ENCODE data around the gene VWA8.

Gene VWA8

DNA sequence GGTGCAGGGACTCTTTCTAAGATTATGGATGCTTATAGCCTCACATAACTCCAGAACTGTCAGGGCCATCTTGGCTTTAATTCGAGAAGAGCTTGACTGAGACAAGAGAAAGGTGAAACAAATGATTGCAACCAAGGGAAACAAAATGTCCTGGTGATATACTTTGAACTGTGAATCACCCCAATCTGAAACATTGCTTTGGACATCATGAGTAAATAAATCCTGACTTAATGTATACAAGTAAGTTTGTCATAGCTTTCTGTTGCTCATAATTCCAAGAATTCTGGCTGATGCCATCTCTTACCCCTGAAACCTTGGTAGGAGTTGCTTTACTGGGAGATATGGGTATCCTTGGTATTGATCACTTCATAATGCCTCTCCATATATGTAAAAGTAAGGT lies 5.8 kb upstream of the VWA8 start:
- Histone ChIP-seq H3F3A (ENCODE audit: control insufficient read depth, insufficient read depth) (no peaks in the 10 kb centered on the region), H3K79me2 (ENCODE audit: control insufficient read depth, low read length) (no peaks in the 10 kb centered on the region), H3K9me3 (ENCODE audit: control insufficient read depth, insufficient read depth, low read length) (no peaks in the 10 kb centered on the region), H3K4me3 (ENCODE audit: low read length) (no peak overlapping the region), H3K4me1 (ENCODE audit: control insufficient read depth, low read length) (peaks cover 4% of the 10 kb centered on the region), H4K20me1 (ENCODE audit: control insufficient read depth, insufficient read depth, low read depth, low read length) (no peaks in the 10 kb centered on the region), H3K9me2 (replicated peaks; ENCODE audit: control insufficient read depth, low read length) (no peaks in the 10 kb centered on the region), H3K27ac (ENCODE audit: low read depth, low read length) (no peak overlapping the region), H3K4me2 (ENCODE audit: low read length) (no peak overlapping the region), H3K36me3 (ENCODE audit: control insufficient read depth, low read length) (no peaks in the 10 kb centered on the region), H3K27me3 (ENCODE audit: control insufficient read depth, low read length) (no peaks in the 10 kb centered on the region)
- TF ChIP-seq, protein P1, sequence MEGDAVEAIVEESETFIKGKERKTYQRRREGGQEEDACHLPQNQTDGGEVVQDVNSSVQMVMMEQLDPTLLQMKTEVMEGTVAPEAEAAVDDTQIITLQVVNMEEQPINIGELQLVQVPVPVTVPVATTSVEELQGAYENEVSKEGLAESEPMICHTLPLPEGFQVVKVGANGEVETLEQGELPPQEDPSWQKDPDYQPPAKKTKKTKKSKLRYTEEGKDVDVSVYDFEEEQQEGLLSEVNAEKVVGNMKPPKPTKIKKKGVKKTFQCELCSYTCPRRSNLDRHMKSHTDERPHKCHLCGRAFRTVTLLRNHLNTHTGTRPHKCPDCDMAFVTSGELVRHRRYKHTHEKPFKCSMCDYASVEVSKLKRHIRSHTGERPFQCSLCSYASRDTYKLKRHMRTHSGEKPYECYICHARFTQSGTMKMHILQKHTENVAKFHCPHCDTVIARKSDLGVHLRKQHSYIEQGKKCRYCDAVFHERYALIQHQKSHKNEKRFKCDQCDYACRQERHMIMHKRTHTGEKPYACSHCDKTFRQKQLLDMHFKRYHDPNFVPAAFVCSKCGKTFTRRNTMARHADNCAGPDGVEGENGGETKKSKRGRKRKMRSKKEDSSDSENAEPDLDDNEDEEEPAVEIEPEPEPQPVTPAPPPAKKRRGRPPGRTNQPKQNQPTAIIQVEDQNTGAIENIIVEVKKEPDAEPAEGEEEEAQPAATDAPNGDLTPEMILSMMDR (IDR thresholded peaks at IDR 0.05; ENCODE audit: low read depth, low read length, poor library complexity, severe bottlenecking): no peak
- TF ChIP-seq EZH2phosphoT487 (IDR thresholded peaks at IDR 0.05; ENCODE audit: borderline replicate concordance, low read length): no peak

DNA sequence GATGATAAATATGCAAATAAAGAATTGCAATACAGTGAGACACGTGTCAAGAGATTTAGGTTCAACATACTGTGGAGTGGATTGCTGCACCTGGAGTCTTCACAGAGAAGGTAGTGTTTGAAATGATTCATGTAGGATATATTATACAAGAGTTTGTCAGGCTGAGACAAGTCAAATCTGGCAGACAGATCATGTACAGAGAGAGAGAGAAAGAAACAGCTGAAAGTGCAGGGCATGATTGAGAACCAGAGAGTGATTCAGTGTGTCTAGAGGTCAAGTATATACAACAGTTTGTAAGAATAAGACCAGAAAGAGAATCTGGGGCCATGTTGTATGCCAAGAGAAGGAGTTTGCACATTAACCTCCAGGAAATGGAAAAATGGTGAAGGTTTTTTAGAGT lies 2.1 kb upstream of the VWA8 start:
- Histone ChIP-seq H3K9me3 (ENCODE audit: control insufficient read depth, insufficient read depth, low read length) (no peaks in the 10 kb centered on the region), H3K36me3 (ENCODE audit: control insufficient read depth, low read length) (no peaks in the 10 kb centered on the region), H3F3A (ENCODE audit: control insufficient read depth, insufficient read depth) (no peaks in the 10 kb centered on the region), H3K9me2 (replicated peaks; ENCODE audit: control insufficient read depth, low read length) (no peaks in the 10 kb centered on the region), H3K4me2 (ENCODE audit: low read length) (no peak overlapping the region), H3K4me3 (ENCODE audit: low read length) (no peak overlapping the region), H4K20me1 (ENCODE audit: control insufficient read depth, insufficient read depth, low read depth, low read length) (no peaks in the 10 kb centered on the region), H3K4me1 (ENCODE audit: control insufficient read depth, low read length) (peaks cover 27% of the 10 kb centered on the region), H3K27ac (ENCODE audit: low read depth, low read length) (no peak overlapping the region), H3K79me2 (ENCODE audit: control insufficient read depth, low read length) (peaks cover 27% of the 10 kb centered on the region), H3K27me3 (ENCODE audit: control insufficient read depth, low read length) (no peaks in the 10 kb centered on the region)
- TF ChIP-seq, protein P1 (IDR thresholded peaks at IDR 0.05; ENCODE audit: low read depth, low read length, poor library complexity, severe bottlenecking): no peak
- no peak for TF ChIP-seq EZH2phosphoT487 (IDR thresholded peaks at IDR 0.05; ENCODE audit: borderline replicate concordance, low read length)

DNA sequence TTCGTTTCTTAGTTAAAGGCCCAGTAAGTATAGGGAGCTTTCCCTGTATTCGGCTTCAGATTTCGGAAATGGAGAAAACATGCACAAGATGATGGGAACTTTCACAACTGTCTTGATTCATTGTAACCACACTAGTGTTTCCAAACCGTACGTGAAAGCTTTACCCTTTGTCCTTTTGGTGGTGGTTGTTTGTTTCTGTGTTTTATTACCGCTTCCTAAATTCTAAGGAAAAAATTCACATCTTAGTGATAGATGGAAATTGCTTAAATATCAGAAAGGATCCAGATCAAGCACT lies 504 bp upstream of the VWA8 start:
- Histone ChIP-seq H3K9me3 (ENCODE audit: control insufficient read depth, insufficient read depth, low read length) (no peaks in the 10 kb centered on the region), H3F3A (ENCODE audit: control insufficient read depth, insufficient read depth) (no peaks in the 10 kb centered on the region), H3K4me2 (ENCODE audit: low read length) (peak overlapping the region; percentile 81), H4K20me1 (ENCODE audit: control insufficient read depth, insufficient read depth, low read depth, low read length) (no peaks in the 10 kb centered on the region), H3K27me3 (ENCODE audit: control insufficient read depth, low read length) (no peaks in the 10 kb centered on the region), H3K9me2 (replicated peaks; ENCODE audit: control insufficient read depth, low read length) (no peaks in the 10 kb centered on the region), H3K79me2 (ENCODE audit: control insufficient read depth, low read length) (peaks cover 40% of the 10 kb centered on the region), H3K4me3 (ENCODE audit: low read length) (peak overlapping the region; percentile 82), H3K36me3 (ENCODE audit: control insufficient read depth, low read length) (no peaks in the 10 kb centered on the region), H3K27ac (ENCODE audit: low read depth, low read length) (peak overlapping the region; percentile 10; the same call in 1 of the 2 replicates), H3K4me1 (ENCODE audit: control insufficient read depth, low read length) (peaks cover 27% of the 10 kb centered on the region)
- TF ChIP-seq, protein P1 (IDR thresholded peaks at IDR 0.05; ENCODE audit: low read depth, low read length, poor library complexity, severe bottlenecking): no peak
- TF ChIP-seq EZH2phosphoT487 (IDR thresholded peaks at IDR 0.05; ENCODE audit: borderline replicate concordance, low read length): no peak

DNA sequence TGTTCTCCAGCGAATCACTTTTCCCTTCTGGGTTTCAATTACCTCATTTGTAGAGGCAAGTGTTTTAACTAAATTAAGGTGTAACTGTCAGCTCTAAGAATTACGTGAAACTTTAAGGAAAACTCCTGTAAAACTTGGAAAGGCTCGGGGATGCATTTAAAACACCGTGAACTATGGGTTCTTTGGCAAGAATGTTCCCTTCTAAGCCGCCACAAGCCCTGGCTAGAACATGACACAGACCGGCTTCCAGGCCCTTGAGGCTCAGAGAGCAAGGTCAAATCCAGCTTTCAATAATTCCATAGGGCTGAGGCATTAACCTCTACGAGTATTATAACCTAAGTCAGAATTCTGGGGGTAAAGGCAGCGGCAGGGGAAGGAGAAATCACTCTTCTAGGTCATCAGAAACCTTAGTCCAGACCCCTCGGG lies 685 bp downstream of the VWA8 start:
- no peaks in the 10 kb centered on the region for H4K20me1 ChIP-seq (ENCODE audit: control insufficient read depth, insufficient read depth, low read depth, low read length)
- H3K79me2 ChIP-seq (ENCODE audit: control insufficient read depth, low read length): peaks cover 52% of the 10 kb centered on the region
- peak overlapping the region; percentile 82 for H3K4me3 ChIP-seq (ENCODE audit: low read length)
- H3K9me2 ChIP-seq (replicated peaks; ENCODE audit: control insufficient read depth, low read length): no peaks in the 10 kb centered on the region
- H3F3A ChIP-seq (ENCODE audit: control insufficient read depth, insufficient read depth): no peaks in the 10 kb centered on the region
- no peaks in the 10 kb centered on the region for H3K9me3 ChIP-seq (ENCODE audit: control insufficient read depth, insufficient read depth, low read length)
- peak overlapping the region; percentile 81 for H3K4me2 ChIP-seq (ENCODE audit: low read length)
- H3K27me3 ChIP-seq (ENCODE audit: control insufficient read depth, low read length): no peaks in the 10 kb centered on the region
- TF ChIP-seq, protein P1 (IDR thresholded peaks at IDR 0.05; ENCODE audit: low read depth, low read length, poor library complexity, severe bottlenecking): no peak
- TF ChIP-seq EZH2phosphoT487 (IDR thresholded peaks at IDR 0.05; ENCODE audit: borderline replicate concordance, low read length): no peak
- H3K36me3 ChIP-seq (ENCODE audit: control insufficient read depth, low read length): peaks cover 4% of the 10 kb centered on the region
- peak overlapping the region; percentile 22 for H3K27ac ChIP-seq (ENCODE audit: low read depth, low read length)
- peaks cover 37% of the 10 kb centered on the region for H3K4me1 ChIP-seq (ENCODE audit: control insufficient read depth, low read length)
